HepG2 (cell line): ENCODE results near the gene STOM. TPM values are rescaled to one million over a fixed set of nuclear protein-coding genes. Genes with fewer than 3 reads are reported as not detected.
A peak's percentile ranks its signal among the peaks of the same experiment; 100 is the strongest.

Experiments
- FOXA3 ChIP-seq: IDR thresholded peaks from 2 replicates; pipeline ENCODE4 v1.6.1; 2016; ENCODE audit warnings: missing genetic modification reagents, missing compliant biosample characterization
- JUND ChIP-seq: sonication (generic); formaldehyde crosslinking; IDR thresholded peaks from 2 replicates; pipeline ENCODE4 v1.8.0; 2022; ENCODE audit warnings: mild to moderate bottlenecking, missing genetic modification reagents
- MEF2D ChIP-seq: sonication (generic); formaldehyde crosslinking; IDR thresholded peaks from 2 replicates; pipeline ENCODE4 v1.5.1; 2020; ENCODE audit warnings: mild to moderate bottlenecking, missing genetic modification reagents
- NONO ChIP-seq, 2 experiments: fragments of 450-650 bp in 1 of 2; sonication (generic) in 1 of 2; formaldehyde crosslinking in 1 of 2; IDR thresholded peaks in 1 of 2; conservative IDR thresholded peaks in 1 of 2; 2 replicates each; pipeline versions ENCODE4 v1.6.1 to v1.8.0; 2017 to 2022; ENCODE audit warnings: mild to moderate bottlenecking in 1 of 2, missing genetic modification reagents in 1 of 2, moderate library complexity in 1 of 2
- PHF20 ChIP-seq: sonication (generic); formaldehyde crosslinking; IDR thresholded peaks from 2 replicates; pipeline ENCODE4 v1.5.0; 2020; ENCODE audit warnings: mild to moderate bottlenecking, missing genetic modification reagents
- RNF2 ChIP-seq: fragments of 450-650 bp; conservative IDR thresholded peaks from 2 replicates; pipeline ENCODE4 v1.6.1; 2016; ENCODE audit warnings: low read depth
- SATB2 ChIP-seq: sonication (generic); formaldehyde crosslinking; IDR thresholded peaks from 2 replicates; pipeline ENCODE4 v1.5.0; 2020; ENCODE audit warnings: missing genetic modification reagents
- SSRP1 ChIP-seq: IDR thresholded peaks from 2 replicates; pipeline ENCODE4 v1.6.1; 2016; ENCODE audit warnings: control low read depth
- TBL1XR1 ChIP-seq: fragments of 150-350 bp; IDR thresholded peaks from 2 replicates; pipeline ENCODE4 v1.6.1; 2014; ENCODE audit warnings: borderline replicate concordance, low read length; ENCODE audit not compliant: partially characterized antibody
- THAP11 ChIP-seq: IDR thresholded peaks from 2 replicates; pipeline ENCODE4 v1.6.1; 2016; ENCODE audit warnings: missing biosample characterization, missing genetic modification reagents
- TP53 ChIP-seq: sonication (generic); formaldehyde crosslinking; conservative IDR thresholded peaks from 2 replicates; pipeline ENCODE4 v1.4.0; 2020; ENCODE audit warnings: missing genetic modification reagents
- ZBTB38 ChIP-seq: sonication (generic); formaldehyde crosslinking; IDR thresholded peaks from 2 replicates; pipeline ENCODE4 v1.5.1; 2020; ENCODE audit warnings: mild to moderate bottlenecking, missing genetic modification reagents
- ZNF232 ChIP-seq: sonication (generic); formaldehyde crosslinking; IDR thresholded peaks from 2 replicates; pipeline ENCODE4 v1.4.0; 2020; ENCODE audit warnings: missing genetic modification reagents, borderline replicate concordance
- ZNF556 ChIP-seq: sonication (generic); formaldehyde crosslinking; IDR thresholded peaks from 2 replicates; pipeline ENCODE4 v1.4.0; 2020; ENCODE audit warnings: mild to moderate bottlenecking, missing genetic modification reagents, borderline replicate concordance
- polyA plus RNA-seq, 8 experiments: library from polyadenylated mRNA; depleted of rRNA in 3 of 8; stranded (reverse) in 7 of 8; unstranded in 1 of 8; fragments of >200 nt; fragmentation: Illumina TruSeq in 4 of 8; extraction: Trizol in 4 of 8; gene quantifications; 2 replicates each; pipeline versions ENCODE4 v1.2.1 to v1.2.3, GENCODE V29; 2011 to 2016; ENCODE audit warnings: low read depth in 4 of 8, missing spikeins in 1 of 8, mixed read lengths in 1 of 8; ENCODE audit not compliant: insufficient read depth in 1 of 8
- total RNA-seq, 5 experiments: library from RNA; depleted of rRNA; stranded (reverse); fragments of >200 nt; fragmentation: Illumina TruSeq; extraction: Trizol; gene quantifications; 2 replicates each; pipeline ENCODE4 v1.2.3, GENCODE V29; 2016; ENCODE audit warnings: low read depth in 1 of 5
- TF ChIP-seq, protein P1 (sequence below): IDR thresholded peaks from 2 replicates; pipeline ENCODE4 v1.6.1; 2016; ENCODE audit warnings: low read depth
- TF ChIP-seq, protein P2 (sequence below): sonication (generic); formaldehyde crosslinking; IDR thresholded peaks from 2 replicates; pipeline ENCODE4 v1.5.1; 2020; ENCODE audit warnings: missing genetic modification reagents, mild to moderate bottlenecking, borderline replicate concordance
- TF ChIP-seq, protein P3 (sequence below): sonication (generic); IDR thresholded peaks from 2 replicates; pipeline ENCODE4 v1.6.1; 2016; ENCODE audit warnings: low read depth, borderline replicate concordance
- TF ChIP-seq, protein P4 (sequence below): sonication (generic); formaldehyde crosslinking; IDR thresholded peaks from 2 replicates; pipeline ENCODE4 v1.4.0; 2020; ENCODE audit warnings: missing genetic modification reagents
- TF ChIP-seq, protein P5 (sequence below): sonication (generic); formaldehyde crosslinking; IDR thresholded peaks from 2 replicates; pipeline ENCODE4 v1.4.0; 2020; ENCODE audit warnings: missing genetic modification reagents, borderline replicate concordance

STOM gene
- total and polyA plus RNA-seq, 2 of the 13 experiments (the other 11 are each of a cell fraction or from before 2014, with no cell fraction given), result 43.6 to 165 TPM

DNA sequence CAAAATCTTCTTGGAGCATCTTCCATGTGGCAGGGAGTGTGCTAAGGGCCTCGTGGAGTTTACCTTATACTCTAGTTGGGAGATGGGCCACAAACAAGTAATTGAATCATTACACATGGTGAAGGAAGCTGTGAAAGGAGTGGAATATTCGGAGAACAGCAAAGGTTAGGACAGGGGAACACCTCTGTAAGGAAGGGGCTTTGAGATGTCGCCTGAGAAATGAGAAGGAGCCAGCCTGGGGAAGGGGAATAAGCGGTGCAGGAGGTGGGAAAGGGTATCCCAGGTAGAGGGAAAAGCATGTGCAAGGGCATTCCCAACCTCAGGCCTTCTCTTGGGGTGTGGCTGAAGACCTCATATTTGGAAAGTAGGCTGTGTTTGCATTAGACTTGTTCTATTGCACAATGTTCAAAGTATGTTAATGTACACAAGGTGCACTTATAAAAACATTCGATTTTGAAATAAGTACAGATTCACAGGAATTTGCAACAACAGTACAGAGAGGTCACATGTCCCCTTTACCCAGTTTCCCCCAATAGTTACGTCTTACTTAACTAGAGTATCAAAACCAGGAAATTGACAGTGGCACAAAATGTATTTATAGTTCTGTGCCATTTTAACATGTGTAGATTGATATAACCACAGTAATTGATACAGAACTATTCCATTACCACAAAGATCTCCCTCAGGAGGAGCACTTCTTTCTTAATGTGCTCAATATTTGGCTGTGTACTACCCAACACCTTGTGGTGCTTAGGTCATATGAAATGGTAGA is 2.4 kb upstream of the STOM start (continued):
- TF ChIP-seq THAP11 (CRISPR knock-in tag) (peak; percentile 69; the same call in 1 of the 2 replicates), TBL1XR1 (peak; percentile 52), ZNF556 (CRISPR knock-in tag) (peak; percentile 16; the same call in 1 of the 2 replicates), ZBTB38 (CRISPR knock-in tag) (no peak), ZNF232 (CRISPR knock-in tag) (0 out of 2 replicates have a peak, but pooled peaks have one; percentile 44), SATB2 (0 out of 2 replicates have a peak, but pooled peaks have one; percentile 69), NONO (IDR thresholded peaks at IDR 0.05) (no peak), NONO (CRISPR knock-in tag; conservative IDR thresholded peaks at IDR 0.05) (peak; percentile 66; the same call in 1 of the 2 replicates), TP53 (CRISPR knock-in tag) (peak; percentile 94), FOXA3 (CRISPR knock-in tag) (peak; percentile 98), PHF20 (CRISPR knock-in tag) (no peak), JUND (CRISPR knock-in tag) (peak; percentile 40; the same call in 1 of the 2 replicates), RNF2 (no peak), MEF2D (CRISPR knock-in tag) (0 out of 2 replicates have a peak, but pooled peaks have one; percentile 16), SSRP1 (CRISPR knock-in tag) (peak; percentile 42; the same call in 1 of the 2 replicates)
- TF ChIP-seq, protein P1, sequence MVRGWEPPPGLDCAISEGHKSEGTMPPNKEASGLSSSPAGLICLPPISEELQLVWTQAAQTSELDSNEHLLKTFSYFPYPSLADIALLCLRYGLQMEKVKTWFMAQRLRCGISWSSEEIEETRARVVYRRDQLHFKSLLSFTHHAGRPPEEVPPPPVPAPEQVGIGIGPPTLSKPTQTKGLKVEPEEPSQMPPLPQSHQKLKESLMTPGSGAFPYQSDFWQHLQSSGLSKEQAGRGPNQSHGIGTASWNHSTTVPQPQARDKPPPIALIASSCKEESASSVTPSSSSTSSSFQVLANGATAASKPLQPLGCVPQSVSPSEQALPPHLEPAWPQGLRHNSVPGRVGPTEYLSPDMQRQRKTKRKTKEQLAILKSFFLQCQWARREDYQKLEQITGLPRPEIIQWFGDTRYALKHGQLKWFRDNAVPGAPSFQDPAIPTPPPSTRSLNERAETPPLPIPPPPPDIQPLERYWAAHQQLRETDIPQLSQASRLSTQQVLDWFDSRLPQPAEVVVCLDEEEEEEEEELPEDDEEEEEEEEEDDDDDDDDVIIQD (CRISPR knock-in tag), result peak; percentile 79
- TF ChIP-seq, protein P2, sequence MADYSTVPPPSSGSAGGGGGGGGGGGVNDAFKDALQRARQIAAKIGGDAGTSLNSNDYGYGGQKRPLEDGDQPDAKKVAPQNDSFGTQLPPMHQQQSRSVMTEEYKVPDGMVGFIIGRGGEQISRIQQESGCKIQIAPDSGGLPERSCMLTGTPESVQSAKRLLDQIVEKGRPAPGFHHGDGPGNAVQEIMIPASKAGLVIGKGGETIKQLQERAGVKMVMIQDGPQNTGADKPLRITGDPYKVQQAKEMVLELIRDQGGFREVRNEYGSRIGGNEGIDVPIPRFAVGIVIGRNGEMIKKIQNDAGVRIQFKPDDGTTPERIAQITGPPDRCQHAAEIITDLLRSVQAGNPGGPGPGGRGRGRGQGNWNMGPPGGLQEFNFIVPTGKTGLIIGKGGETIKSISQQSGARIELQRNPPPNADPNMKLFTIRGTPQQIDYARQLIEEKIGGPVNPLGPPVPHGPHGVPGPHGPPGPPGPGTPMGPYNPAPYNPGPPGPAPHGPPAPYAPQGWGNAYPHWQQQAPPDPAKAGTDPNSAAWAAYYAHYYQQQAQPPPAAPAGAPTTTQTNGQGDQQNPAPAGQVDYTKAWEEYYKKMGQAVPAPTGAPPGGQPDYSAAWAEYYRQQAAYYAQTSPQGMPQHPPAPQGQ (CRISPR knock-in tag), result peak; percentile 23; the same call in 1 of the 2 replicates
- TF ChIP-seq, protein P3, sequence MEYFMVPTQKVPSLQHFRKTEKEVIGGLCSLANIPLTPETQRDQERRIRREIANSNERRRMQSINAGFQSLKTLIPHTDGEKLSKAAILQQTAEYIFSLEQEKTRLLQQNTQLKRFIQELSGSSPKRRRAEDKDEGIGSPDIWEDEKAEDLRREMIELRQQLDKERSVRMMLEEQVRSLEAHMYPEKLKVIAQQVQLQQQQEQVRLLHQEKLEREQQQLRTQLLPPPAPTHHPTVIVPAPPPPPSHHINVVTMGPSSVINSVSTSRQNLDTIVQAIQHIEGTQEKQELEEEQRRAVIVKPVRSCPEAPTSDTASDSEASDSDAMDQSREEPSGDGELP, result no peak
- TF ChIP-seq, protein P4, sequence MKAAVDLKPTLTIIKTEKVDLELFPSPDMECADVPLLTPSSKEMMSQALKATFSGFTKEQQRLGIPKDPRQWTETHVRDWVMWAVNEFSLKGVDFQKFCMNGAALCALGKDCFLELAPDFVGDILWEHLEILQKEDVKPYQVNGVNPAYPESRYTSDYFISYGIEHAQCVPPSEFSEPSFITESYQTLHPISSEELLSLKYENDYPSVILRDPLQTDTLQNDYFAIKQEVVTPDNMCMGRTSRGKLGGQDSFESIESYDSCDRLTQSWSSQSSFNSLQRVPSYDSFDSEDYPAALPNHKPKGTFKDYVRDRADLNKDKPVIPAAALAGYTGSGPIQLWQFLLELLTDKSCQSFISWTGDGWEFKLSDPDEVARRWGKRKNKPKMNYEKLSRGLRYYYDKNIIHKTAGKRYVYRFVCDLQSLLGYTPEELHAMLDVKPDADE, result no peak
- TF ChIP-seq, protein P5, sequence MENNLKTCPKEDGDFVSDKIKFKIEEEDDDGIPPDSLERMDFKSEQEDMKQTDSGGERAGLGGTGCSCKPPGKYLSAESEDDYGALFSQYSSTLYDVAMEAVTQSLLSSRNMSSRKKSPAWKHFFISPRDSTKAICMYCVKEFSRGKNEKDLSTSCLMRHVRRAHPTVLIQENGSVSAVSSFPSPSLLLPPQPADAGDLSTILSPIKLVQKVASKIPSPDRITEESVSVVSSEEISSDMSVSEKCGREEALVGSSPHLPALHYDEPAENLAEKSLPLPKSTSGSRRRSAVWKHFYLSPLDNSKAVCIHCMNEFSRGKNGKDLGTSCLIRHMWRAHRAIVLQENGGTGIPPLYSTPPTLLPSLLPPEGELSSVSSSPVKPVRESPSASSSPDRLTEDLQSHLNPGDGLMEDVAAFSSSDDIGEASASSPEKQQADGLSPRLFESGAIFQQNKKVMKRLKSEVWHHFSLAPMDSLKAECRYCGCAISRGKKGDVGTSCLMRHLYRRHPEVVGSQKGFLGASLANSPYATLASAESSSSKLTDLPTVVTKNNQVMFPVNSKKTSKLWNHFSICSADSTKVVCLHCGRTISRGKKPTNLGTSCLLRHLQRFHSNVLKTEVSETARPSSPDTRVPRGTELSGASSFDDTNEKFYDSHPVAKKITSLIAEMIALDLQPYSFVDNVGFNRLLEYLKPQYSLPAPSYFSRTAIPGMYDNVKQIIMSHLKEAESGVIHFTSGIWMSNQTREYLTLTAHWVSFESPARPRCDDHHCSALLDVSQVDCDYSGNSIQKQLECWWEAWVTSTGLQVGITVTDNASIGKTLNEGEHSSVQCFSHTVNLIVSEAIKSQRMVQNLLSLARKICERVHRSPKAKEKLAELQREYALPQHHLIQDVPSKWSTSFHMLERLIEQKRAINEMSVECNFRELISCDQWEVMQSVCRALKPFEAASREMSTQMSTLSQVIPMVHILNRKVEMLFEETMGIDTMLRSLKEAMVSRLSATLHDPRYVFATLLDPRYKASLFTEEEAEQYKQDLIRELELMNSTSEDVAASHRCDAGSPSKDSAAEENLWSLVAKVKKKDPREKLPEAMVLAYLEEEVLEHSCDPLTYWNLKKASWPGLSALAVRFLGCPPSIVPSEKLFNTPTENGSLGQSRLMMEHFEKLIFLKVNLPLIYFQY (CRISPR knock-in tag), result peak; percentile 39; the same call in 1 of the 2 replicates
